GM21367 (cell line): ENCODE data around the gene DNAH8.
A peak's percentile ranks its signal among the peaks of the same experiment; 100 is the strongest.

ENCODE experiments used
- ATAC-seq: cut with Tn5 transposase; IDR thresholded peaks from one replicate; pipeline ENCODE4 v1.9.1; 2021; ENCODE audit not compliant: unreplicated experiment

The DNAH8 gene, protein sequence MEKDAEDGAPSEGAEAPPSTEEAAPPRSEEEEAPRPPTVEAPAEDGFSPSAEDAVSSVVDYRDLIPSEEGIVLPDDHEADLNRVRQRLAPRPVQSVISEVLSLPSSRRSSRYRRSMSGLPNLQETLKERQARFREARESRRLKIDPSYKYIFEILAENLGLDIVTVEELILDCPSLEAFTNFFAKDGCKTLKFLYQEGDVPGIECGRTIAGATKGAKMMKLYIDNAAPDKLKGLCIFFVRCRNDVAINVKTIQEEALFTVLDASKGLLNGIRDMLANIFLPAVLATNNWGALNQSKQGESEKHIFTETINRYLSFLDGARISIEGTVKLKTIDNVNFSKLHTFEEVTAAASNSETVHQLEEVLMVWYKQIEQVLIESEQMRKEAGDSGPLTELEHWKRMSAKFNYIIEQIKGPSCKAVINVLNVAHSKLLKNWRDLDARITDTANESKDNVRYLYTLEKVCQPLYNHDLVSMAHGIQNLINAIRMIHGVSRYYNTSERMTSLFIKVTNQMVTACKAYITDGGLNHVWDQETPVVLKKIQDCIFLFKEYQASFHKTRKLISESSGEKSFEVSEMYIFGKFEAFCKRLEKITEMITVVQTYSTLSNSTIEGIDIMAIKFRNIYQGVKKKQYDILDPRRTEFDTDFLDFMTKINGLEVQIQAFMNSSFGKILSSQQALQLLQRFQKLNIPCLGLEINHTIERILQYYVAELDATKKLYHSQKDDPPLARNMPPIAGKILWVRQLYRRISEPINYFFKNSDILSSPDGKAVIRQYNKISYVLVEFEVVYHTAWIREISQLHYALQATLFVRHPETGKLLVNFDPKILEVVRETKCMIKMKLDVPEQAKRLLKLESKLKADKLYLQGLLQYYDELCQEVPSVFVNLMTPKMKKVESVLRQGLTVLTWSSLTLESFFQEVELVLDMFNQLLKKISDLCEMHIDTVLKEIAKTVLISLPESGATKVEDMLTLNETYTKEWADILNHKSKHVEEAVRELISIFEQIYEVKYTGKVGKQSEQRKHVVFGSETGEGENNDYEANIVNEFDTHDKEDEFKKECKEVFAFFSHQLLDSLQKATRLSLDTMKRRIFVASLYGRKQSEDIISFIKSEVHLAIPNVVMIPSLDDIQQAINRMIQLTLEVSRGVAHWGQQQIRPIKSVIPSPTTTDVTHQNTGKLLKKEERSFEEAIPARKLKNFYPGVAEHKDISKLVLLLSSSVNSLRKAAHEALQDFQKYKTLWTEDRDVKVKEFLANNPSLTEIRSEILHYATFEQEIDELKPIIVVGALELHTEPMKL (N-terminal part only)

GRCh38 chr6:38715016-38715689 lies at the start of gene DNAH8:
Gene DNAH8, plus strand, starts transcription at chr6:38715311. Its CDS starts 7,499 bp downstream, at chr6:38722810.
- ATAC-seq, result no peak

GRCh38 chr6:38671885-38672467 lies 43.1 kb upstream of the DNAH8 start:
- peak; percentile 71 for ATAC-seq

DNA sequence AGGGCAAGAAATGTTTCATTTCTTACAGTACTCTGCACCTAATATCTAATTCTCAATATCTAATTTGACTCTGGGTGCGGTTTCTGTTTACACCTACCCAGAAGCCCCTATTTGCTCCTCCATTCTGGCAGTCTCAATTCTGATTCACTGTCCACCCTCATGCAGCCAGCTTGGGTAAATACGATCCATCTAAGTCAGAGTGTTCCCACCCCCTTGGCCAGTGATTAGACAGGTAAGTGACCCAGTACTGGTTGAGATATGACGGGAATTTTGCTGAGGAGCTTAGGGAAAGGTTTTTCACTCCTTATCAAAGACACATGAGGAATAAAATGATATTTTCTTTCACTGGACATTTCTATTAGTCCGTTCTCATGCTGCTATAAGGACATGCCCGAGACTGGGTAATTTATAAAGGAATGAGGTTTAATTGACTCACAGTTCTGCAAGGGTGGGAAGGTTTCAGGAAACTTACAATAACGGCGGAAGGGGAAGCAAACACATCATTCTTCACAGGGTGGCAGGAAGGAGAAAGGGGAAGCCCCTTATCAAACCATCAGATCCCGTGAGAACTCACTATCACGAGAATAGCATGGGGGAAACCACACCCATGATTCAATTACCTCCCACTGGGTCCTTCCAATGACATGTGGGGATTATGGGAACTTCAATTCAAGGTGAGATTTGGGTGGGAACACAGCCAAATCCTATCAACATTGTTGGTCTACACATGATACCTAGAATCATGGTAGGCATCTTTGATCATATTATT lies 41.5 kb upstream of the DNAH8 start:
- no peak for ATAC-seq

- ATAC-seq, result no peak
Measured at GRCh38 chr6:38676236-38676973, 38.7 kb upstream of the DNAH8 start.

GRCh38 chr6:38676974-38677544 lies 38.1 kb upstream of the DNAH8 start:
- ATAC-seq, result no peak

- no peak for ATAC-seq
Measured at GRCh38 chr6:38678178-38678760, 36.8 kb upstream of the DNAH8 start.

GRCh38 chr6:38679668-38680067 lies 35.4 kb upstream of the DNAH8 start:
- ATAC-seq, result no peak

- no peak for ATAC-seq
Measured at GRCh38 chr6:38681850-38682249, 33.3 kb upstream of the DNAH8 start.

GRCh38 chr6:38684237-38684636 lies 30.9 kb upstream of the DNAH8 start:
- ATAC-seq, result no peak

DNA sequence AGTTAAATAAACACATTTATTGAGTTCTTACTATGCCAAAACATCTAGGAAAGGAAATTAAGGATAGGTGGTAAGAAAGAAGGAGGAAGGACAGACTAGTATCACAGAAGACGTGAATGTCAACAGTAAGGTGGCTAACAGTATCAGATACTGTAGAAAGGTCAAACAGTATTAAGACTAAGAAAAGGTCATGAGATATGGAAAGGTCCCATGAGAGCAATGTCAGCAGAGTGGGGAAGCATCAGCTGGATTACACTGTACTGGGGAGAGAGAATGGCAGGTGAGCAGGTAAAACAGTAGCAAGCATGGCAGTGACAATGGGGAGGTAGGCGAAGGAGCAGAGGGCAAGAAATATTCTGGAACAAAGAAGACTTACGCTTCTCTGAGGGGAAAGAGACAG lies 30.2 kb upstream of the DNAH8 start:
- ATAC-seq, result no peak

DNA sequence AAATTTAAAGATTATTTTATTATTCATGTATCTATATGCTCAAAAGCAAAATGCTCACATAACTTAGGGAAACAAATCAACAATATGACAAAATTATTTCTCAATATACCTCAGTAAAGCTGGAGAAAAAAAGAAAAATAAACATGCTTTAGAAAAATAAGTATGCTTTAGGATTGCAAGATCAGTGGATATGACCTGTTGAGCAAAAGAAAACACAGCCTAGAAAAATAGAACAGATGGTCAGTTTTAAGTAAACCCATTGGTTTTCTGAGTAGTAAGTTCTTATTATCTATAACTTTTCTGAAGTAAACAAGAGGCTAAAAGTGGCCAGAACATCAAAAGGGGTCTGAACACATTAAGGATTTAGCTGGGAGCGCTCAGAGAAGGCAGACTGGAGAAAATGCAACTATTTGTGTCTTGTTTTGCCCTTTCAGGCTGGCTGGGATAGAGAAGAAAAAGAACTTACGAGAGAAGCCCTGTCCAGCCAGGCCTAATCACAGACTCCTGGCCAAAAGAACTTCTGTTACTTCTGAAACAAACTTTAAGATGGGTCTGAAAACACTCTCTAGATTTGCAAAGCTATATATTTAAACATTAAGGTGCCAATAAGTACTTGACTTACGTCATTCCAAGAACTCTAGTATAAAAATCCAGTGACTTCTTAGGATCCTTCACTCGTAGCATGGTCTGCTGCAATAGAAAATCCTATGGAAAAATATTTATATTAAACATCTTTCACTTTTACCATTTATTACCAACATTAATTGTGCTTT lies 28.7 kb upstream of the DNAH8 start:
- no peak for ATAC-seq

DNA sequence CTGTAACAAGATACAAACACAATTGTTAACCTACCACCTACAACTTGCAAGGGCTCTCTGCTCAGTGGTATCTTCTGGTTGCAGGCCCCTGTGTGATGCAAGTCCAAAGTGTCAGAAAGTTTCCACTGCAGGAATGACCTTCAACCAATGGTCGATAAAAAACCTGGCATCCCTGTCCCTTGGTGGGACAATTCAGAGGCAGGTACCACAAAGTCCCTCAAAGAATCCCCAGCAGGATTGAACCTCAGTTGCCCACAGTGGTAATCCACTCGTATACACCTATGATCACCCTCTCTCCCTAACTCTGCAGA lies 28.1 kb upstream of the DNAH8 start:
- no peak for ATAC-seq

- ATAC-seq, result no peak
Measured at GRCh38 chr6:38687549-38687948, 27.6 kb upstream of the DNAH8 start.

GRCh38 chr6:38688579-38689087 lies 26.5 kb upstream of the DNAH8 start:
- ATAC-seq, result no peak

DNA sequence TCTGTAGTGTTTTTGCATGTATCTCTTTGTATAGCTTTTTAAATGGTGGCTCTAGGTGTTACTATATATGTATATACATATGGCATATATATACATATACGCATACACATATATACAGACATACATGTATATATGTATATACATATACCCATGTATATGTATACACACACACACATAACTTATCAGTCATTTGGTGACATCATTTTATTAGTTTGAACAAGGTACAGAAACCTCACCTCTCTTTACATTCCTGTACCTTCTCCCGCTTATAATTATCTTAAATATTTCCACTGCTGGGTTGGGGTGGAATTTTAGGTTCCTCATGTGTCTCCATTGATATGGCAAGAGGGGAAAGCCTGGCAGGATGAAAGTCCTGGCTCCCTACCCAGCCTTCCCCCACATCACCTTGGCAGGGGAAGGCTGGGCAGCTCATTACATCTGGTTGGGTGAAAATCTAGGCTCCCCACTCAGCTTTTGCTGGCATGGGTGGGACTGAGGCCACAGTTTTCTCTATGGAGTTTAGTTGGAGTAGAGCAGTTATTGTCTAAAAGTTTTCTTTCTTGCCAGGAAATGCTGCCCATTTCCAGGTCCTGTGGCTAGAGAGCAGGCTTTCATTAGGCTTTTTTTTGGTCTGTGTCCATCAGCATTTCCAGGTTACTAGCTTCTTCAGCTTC lies 19.7 kb upstream of the DNAH8 start:
- no peak for ATAC-seq

DNA sequence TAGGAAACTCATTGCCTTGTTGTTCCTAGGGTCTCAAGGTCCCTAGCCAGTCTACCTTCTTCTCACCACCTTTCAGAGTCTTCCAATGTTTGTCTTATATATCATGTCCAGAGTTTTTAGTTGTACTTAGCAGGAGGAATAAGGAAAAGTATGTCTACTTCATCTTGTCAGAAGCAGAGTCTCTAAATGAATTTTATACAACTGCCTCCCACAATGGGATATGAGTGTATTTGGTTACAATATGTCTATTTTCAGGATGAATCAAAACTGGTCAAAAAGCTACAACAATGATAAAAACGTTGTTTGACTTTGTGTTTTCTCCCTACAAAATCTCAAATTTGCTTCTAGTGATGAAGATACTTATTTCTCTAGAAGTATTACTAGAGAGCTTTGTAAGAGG lies 19.2 kb upstream of the DNAH8 start:
- ATAC-seq, result no peak

GRCh38 chr6:38696345-38696744 lies 18.8 kb upstream of the DNAH8 start:
- ATAC-seq, result no peak
